T47D (cell line): ENCODE data around the gene ADAMTS2.

Source experiments
- DNase-seq, 2 experiments: peaks; one replicate each; pipeline versions ENCODE4 v3.0.0 to v3.0.0-alpha.2; 2011 to 2012; ENCODE audit warnings: low read depth in 1 of 2, low spot score in 1 of 2
- JUND ChIP-seq: IDR thresholded peaks from 2 replicates; pipeline ENCODE4 v1.6.1; 2012; ENCODE audit warnings: low read depth
- in situ Hi-C: cut with HindIII; loops from 2 replicates; pipeline ENCODE4 v1.10.0; 2016; ENCODE audit warnings: low sequenced_read_pairs, low pct_unique_long_range_greater_than_20kb

The ADAMTS2 gene

DNA sequence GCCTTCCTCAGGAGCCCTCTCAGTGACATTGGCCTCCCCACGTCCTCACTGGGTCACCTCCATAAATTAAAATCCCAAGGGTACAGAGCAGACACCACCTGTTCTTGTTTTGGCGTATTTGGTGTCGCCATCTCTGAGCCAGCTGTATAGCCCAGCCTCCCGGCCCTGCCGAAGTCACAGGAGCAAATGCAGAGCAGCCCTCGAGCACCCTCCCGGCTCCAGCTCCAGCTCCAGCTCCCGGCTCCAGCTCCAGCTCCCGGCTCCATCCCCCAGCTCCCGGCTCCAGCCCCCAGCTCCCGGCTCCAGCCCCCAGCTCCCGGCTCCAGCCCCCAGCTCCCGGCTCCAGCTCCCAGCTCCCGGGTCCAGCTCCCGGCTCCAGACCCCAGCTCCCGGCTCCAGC, 210.8 kb downstream of the ADAMTS2 start:
- no peak for TF ChIP-seq JUND
- in situ Hi-C loops = no loop called here
- DNase-seq = no peak

- no peak for TF ChIP-seq JUND
- in situ Hi-C loops = no loop called here
- DNase-seq = peak in 1 of 2 experiments; percentile 41
Measured at GRCh38 chr5:179132586-179133355, 212.5 kb downstream of the ADAMTS2 start.

GRCh38 chr5:179131886-179132585, 213.2 kb downstream of the ADAMTS2 start:
- TF ChIP-seq JUND = no peak
- in situ Hi-C loops = no loop called here
- DNase-seq = no peak

GRCh38 chr5:179131321-179131835, 213.9 kb downstream of the ADAMTS2 start:
- in situ Hi-C loops = no loop called here
- no peak for TF ChIP-seq JUND
- DNase-seq = no peak

DNA sequence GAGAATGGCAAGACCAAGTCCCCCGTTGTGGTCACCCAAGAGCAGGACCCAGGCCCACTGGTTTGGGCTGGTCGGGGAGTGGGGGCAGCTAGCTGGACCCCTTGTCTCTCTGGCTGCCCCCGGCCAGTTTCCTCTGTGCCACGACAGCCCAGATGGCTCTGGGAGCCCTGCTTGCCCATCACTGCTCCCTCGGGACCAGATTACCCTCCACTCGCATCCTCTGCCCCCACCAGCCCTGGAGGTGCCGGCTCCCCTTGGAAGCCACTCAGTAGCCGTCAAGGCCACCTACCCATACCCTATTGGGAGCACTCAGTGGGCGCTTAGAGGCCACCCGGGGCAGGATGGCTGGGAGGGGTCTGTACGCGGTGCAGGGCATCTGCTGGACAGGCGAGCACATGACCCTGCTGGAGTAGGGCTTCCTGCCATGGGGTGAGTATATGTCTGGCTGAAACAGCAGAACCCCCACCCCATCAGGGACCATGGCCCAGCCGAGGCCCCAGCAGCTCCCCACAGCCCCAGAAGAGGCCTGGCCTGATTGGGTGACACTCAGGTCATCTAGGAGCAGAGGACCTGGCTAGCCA, 215.1 kb downstream of the ADAMTS2 start:
- TF ChIP-seq JUND = no peak
- DNase-seq = no peak
- in situ Hi-C loops = no loop called here

DNA sequence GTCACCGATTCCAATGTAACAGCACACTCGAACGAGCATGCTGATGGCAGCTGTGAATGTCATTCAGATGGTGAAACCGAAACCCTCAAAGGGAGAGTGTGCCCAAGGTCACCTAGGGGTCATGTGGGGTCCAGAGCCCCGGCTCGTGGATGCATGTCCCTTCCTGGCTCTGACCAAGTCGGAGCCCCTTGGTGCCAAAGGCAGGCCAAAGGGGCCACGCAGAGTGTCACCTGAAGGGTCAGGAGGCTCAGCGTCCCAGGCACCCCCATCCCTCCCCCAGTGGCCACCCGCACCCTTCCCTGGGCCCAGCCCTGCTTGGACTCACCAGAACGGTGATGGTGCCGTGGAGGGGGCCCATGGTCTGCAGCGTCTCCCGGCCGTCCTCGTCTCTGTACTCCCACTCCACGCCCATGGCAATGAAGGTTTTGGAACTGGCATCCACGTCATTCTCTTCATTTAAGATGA, 215.6 kb downstream of the ADAMTS2 start:
- no peak for TF ChIP-seq JUND

GRCh38 chr5:179128976-179129375, 216.3 kb downstream of the ADAMTS2 start:
- no peak for DNase-seq
- in situ Hi-C loops = no loop called here
- TF ChIP-seq JUND = no peak

More for the DNA sequence above, 215.6 kb downstream of the ADAMTS2 start:
- in situ Hi-C loops = no loop called here
- DNase-seq = no peak

- in situ Hi-C loops = no loop called here
- no peak for TF ChIP-seq JUND
- no peak for DNase-seq
Measured at GRCh38 chr5:179128041-179128365, 217.3 kb downstream of the ADAMTS2 start.

- TF ChIP-seq JUND = no peak
- no peak for DNase-seq
- in situ Hi-C loops = no loop called here
Measured at GRCh38 chr5:179127136-179128040, 217.9 kb downstream of the ADAMTS2 start.

GRCh38 chr5:179126506-179126991, 218.7 kb downstream of the ADAMTS2 start:
- DNase-seq = no peak
- TF ChIP-seq JUND = no peak
- in situ Hi-C loops = no loop called here

DNA sequence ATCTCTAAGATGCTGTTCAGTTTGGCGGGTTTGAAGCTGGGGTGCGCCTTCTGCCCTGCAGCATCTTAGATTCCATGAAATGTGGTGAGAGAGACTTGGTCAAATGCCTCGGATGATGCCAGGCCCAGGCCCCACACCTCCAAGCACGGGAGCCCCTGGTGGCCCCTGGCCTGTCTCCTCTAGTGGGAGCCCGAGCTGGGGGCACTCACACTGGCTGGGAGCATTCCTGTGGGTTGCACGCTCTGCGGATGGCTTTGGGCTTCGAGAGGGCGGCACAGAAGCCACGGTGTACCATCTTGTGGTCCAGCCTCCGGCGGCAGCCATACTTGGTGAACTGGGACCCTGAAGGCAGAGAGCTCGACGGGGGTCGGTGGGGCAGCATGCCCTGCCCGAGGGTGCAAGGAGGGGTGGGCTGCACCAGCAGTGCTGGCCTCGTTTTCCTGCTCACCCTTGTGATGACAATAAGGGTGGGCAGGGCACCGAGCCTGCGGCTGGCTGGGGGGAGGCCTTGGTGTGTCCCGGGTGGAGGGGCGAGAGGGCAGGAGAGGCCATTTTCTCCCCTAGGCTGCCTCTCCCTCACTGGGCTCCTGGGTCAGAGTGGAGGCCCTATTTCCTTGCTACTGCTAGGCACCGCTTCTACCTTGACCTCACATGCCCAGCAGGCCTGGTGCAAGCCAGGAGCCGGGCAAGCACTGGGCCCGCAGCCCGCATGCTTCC, 219.3 kb downstream of the ADAMTS2 start:
- DNase-seq = no peak
- in situ Hi-C loops = no loop called here
- no peak for TF ChIP-seq JUND
